Measurements from ENCODE around the gene ACTRT1.

The ACTRT1 gene

GRCh38 chrX:128052303-128052702, at the start of gene ACTRT1:
ACTRT1 (minus strand) TSS chrX:128052403; CDS start chrX:128052206, 197 bp downstream.
- no peak for DNase-seq

DNA sequence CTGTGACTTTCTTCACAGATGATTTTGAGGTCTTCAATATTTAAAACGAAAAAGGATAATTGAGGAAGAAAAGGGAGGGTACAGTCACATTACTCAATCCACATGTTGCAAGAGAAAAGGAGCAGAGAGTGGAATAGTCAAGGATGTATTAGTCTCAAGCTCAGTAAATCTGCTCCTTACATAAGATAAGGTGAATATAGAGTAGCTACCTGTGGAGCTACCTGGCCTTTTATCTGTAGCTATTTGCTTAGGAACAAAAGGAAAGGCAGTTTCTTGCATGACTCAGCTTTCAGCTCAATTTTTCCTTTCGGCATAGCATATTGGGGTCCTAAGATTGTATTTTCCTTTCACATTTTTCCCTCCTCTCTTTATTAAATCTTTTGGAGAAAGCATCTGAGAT, 26.3 kb upstream of the ACTRT1 start:
- DNase-seq, result no peak

GRCh38 chrX:128057421-128057820, 5.2 kb upstream of the ACTRT1 start:
- DNase-seq, result no peak

- DNase-seq, result no peak
Measured at GRCh38 chrX:128051526-128051925, 677 bp downstream of the ACTRT1 start.

GRCh38 chrX:128035318-128035717, 16.9 kb downstream of the ACTRT1 start:
- DNase-seq, result no peak

DNA sequence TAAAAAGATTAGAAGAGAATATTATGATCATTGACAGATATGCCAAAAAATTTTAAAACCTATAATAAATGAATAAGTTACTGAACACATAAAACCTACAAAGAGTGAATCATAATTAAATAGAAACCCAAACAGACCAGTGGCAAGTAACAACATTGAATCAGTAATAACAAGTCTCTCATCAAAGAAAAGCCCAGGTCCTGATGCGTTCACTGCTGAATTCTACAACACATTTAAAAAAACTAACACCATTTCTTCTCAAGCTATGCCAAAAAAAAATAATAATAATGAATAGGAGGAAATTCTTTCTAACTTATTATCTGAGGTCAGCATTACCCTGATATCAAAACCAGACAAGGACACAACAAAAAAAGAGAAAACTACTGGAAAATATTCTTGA, 30.6 kb downstream of the ACTRT1 start:
- DNase-seq, result no peak

DNA sequence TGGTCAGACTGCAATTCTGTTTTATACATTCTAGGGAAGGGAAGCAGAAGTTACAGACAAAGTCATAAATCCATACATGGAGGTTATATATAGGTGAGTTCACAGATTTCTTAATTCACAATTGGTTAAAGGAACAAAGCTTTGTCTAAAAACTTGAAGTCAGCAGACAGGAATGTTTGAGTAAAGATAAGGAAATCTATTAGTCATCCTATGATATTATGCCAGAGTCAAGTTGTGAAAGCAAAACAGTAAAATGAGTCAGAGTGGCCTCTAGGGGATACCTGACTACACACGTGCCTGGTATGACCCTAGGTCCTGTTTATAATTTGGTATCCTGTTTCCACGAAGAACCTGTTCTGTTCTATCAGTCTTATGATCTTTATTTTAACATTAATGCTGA, 31.5 kb downstream of the ACTRT1 start:
- no peak for DNase-seq

DNA sequence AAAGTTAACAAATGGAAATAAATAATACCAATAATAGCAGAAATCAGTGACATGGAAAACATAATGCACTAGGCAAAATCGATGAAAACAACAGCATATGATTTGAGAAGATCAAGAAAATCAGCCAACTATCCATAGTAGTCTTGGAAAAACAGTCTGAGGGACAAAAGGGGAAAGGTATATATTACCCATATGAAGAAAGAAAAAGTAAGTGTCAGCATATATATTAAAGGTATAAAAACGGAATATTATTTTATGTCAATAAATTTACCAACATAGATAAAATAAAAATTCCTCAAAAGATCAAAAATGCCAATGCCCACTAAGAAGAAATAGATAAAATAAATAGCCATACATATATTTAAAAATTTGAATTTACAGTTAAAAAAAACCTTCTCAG, 33.0 kb downstream of the ACTRT1 start:
- no peak for DNase-seq

GRCh38 chrX:128012015-128012414, 40.2 kb downstream of the ACTRT1 start:
- no peak for DNase-seq

- DNase-seq, result no peak
Measured at GRCh38 chrX:128007882-128008281, 44.3 kb downstream of the ACTRT1 start.
